HAP-1 (cell line): Measurements from ENCODE around the gene DTHD1.

Experiments used
- DNase-seq, 2 experiments: peaks; one replicate each; pipeline ENCODE4 v3.0.0-alpha.2; 2016 to 2020; ENCODE audit warnings: low spot score in 2 of 2
- H3K27me3 ChIP-seq: fragments of 250-450 bp; sonication (Bioruptor Pico); 2 replicates; pipeline ENCODE4 v1.5.1; 2020; ENCODE audit warnings: low read depth, mild to moderate bottlenecking, moderate library complexity
- H3K36me3 ChIP-seq: fragments of 250-450 bp; sonication (Bioruptor Pico); replicated peaks from 2 replicates; pipeline ENCODE4 v1.5.1; 2020; ENCODE audit warnings: mild to moderate bottlenecking
- H3K4me1 ChIP-seq: fragments of 250-450 bp; sonication (Bioruptor Pico); 2 replicates; pipeline ENCODE4 v1.5.1; 2020; ENCODE audit warnings: mild to moderate bottlenecking
- H3K4me3 ChIP-seq: fragments of 250-450 bp; sonication (Bioruptor Pico); 2 replicates; pipeline ENCODE4 v1.5.1; 2020; ENCODE audit warnings: mild to moderate bottlenecking, moderate library complexity
- H3K9me3 ChIP-seq: fragments of 250-450 bp; sonication (Bioruptor Pico); 2 replicates; pipeline ENCODE4 v1.5.1; 2020; ENCODE audit warnings: mild to moderate bottlenecking, moderate library complexity
- in situ Hi-C: fragments of 300-500 bp; cut with MboI; formaldehyde crosslinking; loops from 3 replicates; pipeline ENCODE4 v1.14.3; 2020; ENCODE audit warnings: low sequenced_read_pairs, inconsistent platforms, mixed read lengths

The DTHD1 gene

DNA sequence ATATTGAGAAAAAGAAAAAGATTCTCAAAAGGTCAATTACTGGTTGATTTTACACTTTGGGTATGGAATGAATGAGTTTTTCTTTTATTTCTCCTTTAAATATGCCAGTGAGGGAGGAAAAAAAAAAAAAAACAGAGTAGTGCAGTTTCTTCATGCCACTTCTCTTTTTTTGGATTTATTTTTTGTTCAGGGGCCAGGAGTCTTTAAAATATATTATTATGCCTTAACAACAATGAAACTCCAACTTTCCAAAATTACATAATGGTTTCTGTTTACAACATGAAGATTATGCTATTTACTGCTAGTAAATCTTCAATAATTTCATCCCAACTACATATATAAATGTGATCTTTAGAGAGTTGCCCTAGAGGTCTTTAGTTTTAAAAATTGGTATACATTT is 31.9 kb downstream of the DTHD1 start:
- Histone ChIP-seq H3K9me3 (no peaks in the 10 kb centered on the region; the same call in 1 of the 2 replicates), H3K4me3 (no peak overlapping the region), H3K27me3 (no peaks in the 10 kb centered on the region), H3K4me1 (no peaks in the 10 kb centered on the region), H3K36me3 (no peaks in the 10 kb centered on the region)
- no peak for DNase-seq
- in situ Hi-C loops, result no loop called here

DNA sequence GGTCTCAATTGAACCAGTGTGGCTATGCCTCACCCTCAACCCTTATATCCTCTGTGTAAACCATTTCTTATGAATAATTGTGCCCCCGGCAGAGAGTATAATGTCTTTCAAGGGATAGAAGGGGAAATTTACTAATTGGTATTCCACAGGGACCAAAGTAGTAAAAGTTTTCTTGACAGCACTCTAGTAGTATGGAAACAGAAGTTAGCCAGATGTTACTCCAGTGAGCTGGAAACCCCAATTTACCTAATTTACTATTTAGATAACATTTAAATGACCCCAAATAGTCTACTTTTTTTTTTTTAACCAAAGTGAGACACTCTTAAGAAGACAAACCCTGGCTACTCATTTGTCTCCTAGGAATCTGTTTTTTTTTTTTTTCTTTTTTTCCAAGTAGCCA is 32.3 kb downstream of the DTHD1 start:
- in situ Hi-C loops, result no loop called here
- no peak overlapping the region for H3K4me3 ChIP-seq
- H3K36me3 ChIP-seq, result no peaks in the 10 kb centered on the region
- H3K9me3 ChIP-seq, result no peaks in the 10 kb centered on the region; the same call in 1 of the 2 replicates
- no peak for DNase-seq
- H3K4me1 ChIP-seq, result no peaks in the 10 kb centered on the region
- no peaks in the 10 kb centered on the region for H3K27me3 ChIP-seq

DNA sequence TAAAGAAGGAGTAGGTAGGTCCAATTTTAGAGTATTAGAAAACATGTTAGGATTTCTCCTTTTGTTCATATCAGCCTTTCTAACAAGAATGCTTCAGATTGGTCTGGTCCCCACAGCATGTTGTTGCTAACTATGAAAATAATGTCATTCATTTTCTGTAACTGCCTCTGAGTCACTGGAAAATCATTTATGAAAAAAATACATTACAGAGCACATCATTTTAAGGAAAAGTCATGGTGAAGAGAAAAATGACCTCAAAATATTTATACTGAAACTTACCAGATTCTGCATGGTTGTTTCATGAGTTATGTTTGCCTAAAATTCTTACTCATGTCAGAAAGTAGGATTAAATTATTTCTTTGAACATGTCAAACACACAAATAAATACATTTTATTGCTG is 35.2 kb downstream of the DTHD1 start:
- H3K27me3 ChIP-seq, result no peaks in the 10 kb centered on the region
- H3K9me3 ChIP-seq, result no peaks in the 10 kb centered on the region; the same call in 1 of the 2 replicates
- no peak overlapping the region for H3K4me3 ChIP-seq
- in situ Hi-C loops, result no loop called here
- DNase-seq, result no peak
- H3K36me3 ChIP-seq, result no peaks in the 10 kb centered on the region
- no peaks in the 10 kb centered on the region for H3K4me1 ChIP-seq

DNA sequence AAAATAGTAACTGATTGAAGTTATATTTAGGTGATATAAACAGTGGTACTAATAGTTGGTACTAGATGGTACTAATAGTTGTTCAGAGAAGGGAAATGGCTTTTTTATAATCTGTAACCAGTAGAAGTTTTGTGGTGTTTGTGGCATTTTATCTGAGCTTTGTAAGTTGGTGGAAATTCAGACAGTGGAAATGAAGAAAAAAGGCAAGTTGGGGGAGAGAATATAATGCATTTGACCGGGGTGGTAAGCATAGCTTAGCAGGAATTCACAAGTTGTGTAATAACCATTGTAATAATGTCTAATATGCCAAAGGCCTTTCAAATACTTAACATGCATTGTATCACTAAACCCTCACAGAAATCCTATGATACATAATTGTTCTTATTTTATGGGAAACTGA is 36.3 kb downstream of the DTHD1 start:
- Histone ChIP-seq H3K4me3 (no peak overlapping the region), H3K27me3 (no peaks in the 10 kb centered on the region), H3K36me3 (no peaks in the 10 kb centered on the region), H3K9me3 (no peaks in the 10 kb centered on the region), H3K4me1 (no peaks in the 10 kb centered on the region)
- DNase-seq, result no peak
- in situ Hi-C loops, result no loop called here

DNA sequence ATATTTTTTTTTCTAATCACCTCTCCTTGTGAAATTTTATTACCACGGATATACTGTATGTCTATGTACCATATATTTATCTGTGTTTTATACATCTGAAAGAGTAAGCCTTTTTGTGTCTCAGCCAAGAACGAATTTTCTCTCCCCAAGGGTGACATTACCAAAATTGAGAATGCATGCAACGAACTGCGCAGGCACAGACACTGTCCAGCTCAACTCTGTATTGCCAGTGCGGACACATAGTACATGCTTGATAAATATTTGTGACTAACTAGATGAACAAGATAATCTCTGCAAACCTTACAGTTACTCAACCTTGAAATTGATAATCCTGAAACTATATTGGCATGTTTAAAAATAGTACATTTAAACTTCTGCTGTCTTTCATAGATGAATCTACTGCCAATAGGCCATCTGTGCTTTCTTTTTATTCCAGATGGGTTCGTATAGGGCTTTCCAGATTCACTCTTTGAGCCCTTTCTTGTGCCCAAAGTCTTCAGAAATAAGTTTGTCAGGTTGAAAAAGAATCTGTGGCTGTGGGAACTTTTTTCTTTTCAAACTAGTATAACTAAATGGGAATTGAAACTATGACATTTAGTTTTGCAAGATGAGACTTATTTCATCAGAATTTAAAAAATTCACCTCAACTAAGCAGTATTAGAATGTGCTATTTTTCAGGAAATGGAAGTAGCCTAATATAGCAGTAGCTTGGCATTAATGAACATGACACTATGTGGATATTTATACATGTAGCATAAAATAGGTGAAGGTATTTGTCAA is 38.9 kb downstream of the DTHD1 start:
- Histone ChIP-seq H3K36me3 (no peaks in the 10 kb centered on the region), H3K9me3 (no peaks in the 10 kb centered on the region), H3K4me1 (no peaks in the 10 kb centered on the region), H3K27me3 (no peaks in the 10 kb centered on the region), H3K4me3 (no peak overlapping the region)
- in situ Hi-C loops, result no loop called here
- no peak for DNase-seq

DNA sequence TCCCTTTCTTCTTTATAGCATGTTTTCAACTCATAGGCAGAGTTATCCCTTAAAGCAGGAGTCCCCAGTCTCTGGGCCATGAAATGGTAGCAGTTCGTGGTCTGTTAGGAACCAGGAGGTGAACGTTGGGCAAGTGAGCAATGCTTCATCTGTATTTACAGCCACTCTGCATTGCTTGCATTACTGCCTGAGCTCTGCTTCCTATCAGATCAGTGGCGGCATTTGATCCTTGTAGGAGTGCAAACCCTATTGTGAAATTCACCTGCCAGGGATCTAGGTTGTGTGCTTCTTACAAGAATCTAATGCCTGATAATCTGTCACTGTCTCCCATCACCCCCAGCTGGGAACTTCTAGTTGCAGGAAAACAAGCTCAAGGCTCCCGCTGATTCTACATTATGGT is 39.8 kb downstream of the DTHD1 start:
- no peak overlapping the region for H3K4me3 ChIP-seq
- H3K9me3 ChIP-seq, result no peaks in the 10 kb centered on the region
- DNase-seq, result no peak
- no peaks in the 10 kb centered on the region for H3K36me3 ChIP-seq
- H3K4me1 ChIP-seq, result no peaks in the 10 kb centered on the region
- no peaks in the 10 kb centered on the region for H3K27me3 ChIP-seq
- in situ Hi-C loops, result no loop called here

DNA sequence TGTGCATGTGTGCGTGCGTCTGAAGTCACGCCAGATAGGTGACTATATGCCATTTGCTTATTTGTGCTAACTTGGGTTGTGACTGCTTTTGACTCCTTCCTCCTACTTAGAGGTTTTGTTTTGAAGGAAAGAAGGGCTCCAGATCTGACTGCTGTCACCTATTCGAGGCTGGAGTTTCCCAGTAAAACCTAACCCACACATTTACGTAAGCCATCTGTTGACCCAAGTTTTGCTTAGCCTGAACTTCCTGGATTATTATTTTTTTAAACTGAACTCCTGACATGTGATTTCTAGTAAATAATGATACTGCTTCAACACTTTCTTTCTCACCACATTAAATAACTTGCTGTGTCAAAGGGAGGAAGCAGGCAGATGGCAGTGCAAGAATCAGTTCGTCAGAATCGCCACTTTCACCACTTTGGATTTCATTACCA is 41.5 kb downstream of the DTHD1 start:
- no peak for DNase-seq
- in situ Hi-C loops, result no loop called here
- Histone ChIP-seq H3K27me3 (no peaks in the 10 kb centered on the region), H3K4me3 (no peak overlapping the region), H3K36me3 (no peaks in the 10 kb centered on the region), H3K9me3 (no peaks in the 10 kb centered on the region), H3K4me1 (no peaks in the 10 kb centered on the region)

DNA sequence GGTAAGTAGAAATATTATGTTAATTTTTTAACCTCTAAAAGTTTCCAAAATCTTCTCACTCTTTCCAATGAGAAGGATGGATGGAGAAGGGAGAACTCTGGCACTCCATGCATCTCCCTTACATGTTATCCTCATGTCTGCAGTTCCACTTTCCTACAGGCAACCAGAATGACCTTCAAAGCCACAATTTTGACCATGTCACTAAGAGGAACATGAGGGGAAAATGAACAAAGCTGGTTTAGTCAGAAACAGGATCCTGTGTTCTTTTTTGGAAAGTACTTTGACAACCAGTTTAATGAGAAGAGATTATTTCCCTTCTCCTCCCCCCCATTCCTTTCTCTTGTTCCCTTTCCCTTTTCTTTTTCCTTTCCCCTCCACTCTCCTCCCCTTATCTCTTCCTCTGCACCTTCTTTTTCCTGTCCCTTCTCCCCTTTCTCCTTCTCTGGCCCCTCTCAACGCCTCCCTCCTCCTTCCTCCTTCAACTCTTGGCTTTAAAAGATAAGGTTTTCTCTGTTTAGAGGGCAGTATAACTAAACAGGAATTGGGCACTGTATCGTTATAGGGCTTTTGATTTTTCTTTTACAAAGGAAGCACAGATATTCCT is 42.5 kb downstream of the DTHD1 start:
- H3K36me3 ChIP-seq, result no peaks in the 10 kb centered on the region
- H3K4me1 ChIP-seq, result no peaks in the 10 kb centered on the region
- in situ Hi-C loops, result no loop called here
- no peak overlapping the region for H3K4me3 ChIP-seq
- H3K9me3 ChIP-seq, result no peaks in the 10 kb centered on the region
- no peaks in the 10 kb centered on the region for H3K27me3 ChIP-seq
- no peak for DNase-seq

DNA sequence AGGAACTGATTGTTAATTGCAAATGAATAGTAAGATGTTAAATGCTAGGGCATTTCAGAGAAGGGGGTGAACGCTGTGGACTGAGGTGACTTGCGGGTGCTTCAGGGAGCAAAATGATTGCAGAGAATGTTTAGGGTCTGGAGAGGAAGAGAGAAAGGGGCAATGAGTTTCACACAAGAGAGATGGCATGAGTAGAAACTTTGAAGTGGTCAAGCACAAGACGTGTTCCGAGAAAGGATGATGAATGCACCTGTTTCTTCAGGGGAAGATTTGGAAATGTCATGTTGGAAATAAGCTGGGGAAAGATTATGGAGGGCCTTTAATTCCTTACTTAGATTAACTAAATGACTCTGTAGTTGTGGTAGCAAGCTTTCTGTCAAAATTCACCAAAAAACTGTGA is 43.4 kb downstream of the DTHD1 start:
- in situ Hi-C loops, result no loop called here

DNA sequence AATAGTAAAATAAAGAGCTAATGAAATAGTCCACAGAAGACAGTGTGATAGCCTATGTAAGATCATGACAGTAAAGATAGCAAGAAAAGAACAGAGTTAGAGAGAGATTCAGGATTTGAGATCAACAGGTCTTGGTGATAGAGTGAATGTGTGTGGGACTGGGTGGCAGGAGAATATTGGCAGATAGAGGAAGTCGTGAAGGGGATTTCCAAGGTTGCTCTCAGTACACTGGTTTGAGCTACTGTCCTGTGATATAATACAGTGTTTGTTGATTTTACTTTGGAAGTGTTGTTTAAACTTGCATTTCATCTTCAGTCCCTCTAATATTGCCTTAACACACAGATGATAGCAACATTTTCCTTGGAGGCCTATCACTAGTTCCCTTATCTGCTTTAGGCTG is 44.1 kb downstream of the DTHD1 start:
- Histone ChIP-seq H3K36me3 (no peaks in the 10 kb centered on the region), H3K27me3 (no peaks in the 10 kb centered on the region), H3K4me1 (no peaks in the 10 kb centered on the region), H3K4me3 (no peak overlapping the region), H3K9me3 (no peaks in the 10 kb centered on the region)
- in situ Hi-C loops, result no loop called here
- no peak for DNase-seq

More for the DNA sequence above, 43.4 kb downstream of the DTHD1 start:
- Histone ChIP-seq H3K9me3 (no peaks in the 10 kb centered on the region), H3K27me3 (no peaks in the 10 kb centered on the region), H3K4me3 (no peak overlapping the region), H3K36me3 (no peaks in the 10 kb centered on the region), H3K4me1 (no peaks in the 10 kb centered on the region)
- DNase-seq, result no peak

DNA sequence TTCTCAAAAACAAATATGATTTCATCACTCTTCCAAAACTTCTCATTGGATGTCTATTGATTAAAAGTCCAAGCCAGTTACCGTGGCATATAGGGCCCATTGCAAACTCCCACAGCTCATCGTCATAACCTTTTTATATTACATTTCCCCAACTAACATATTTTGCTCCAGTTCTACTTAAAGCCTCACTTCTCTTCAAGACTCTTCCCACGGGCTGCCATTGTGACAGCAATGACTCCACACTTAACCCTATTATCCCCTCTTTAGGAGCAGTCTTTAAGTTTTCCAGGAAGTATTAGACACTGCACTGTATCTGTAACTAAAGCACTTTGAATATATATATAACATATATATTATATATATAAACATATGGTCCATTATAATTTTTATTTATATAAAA is 44.5 kb downstream of the DTHD1 start:
- Histone ChIP-seq H3K4me1 (no peaks in the 10 kb centered on the region), H3K9me3 (no peaks in the 10 kb centered on the region), H3K27me3 (no peaks in the 10 kb centered on the region), H3K36me3 (no peaks in the 10 kb centered on the region), H3K4me3 (no peak overlapping the region)
- no peak for DNase-seq
- in situ Hi-C loops, result no loop called here

DNA sequence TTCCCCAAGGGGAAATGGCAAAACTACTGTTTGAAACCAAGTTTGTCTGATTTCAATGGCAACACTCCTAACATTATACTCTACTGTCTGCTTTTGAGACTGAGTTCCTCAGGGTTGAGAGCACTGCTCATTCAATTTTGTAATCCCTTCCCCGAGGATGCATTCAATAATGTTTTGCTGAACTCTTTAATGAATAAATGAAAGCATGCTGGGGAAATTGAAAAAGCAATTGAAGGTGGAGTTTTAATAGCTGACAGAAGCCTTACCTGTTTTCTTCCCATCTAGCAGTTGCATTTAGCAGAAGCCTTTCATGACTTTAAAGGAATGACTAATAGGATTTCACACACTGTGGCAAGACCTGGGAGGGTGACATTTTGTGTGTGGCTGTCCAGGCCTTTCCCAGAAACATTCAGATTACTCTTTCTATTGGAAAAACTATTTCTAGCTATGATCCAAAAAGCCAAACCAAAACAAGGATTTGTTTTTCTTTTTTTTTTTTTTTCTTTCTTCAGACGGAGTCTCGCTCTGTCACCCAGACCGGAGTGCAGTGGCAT is 45.1 kb downstream of the DTHD1 start:
- Histone ChIP-seq H3K4me1 (no peaks in the 10 kb centered on the region), H3K4me3 (no peak overlapping the region), H3K36me3 (no peaks in the 10 kb centered on the region), H3K27me3 (no peaks in the 10 kb centered on the region), H3K9me3 (no peaks in the 10 kb centered on the region)
- no peak for DNase-seq
- in situ Hi-C loops, result no loop called here

DNA sequence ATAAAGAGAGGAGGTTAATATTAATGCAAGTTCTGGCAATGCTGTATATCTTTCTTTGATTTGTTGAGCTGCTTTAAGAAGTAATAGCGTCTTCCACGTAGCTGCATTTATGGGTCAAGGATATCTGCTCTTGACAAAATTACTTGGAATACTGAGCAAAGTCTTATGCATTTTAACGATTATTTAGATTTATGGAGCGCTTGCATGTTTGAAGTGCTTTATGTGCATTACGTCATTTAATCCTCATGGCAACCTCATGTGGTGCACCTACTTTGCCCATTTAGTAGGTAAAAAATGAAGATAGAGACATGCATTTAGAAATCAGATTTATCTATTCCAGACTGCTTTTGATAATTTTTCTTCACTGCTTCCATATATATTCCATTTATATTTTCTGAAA is 46.0 kb downstream of the DTHD1 start:
- DNase-seq, result no peak
- no peaks in the 10 kb centered on the region for H3K4me1 ChIP-seq
- in situ Hi-C loops, result no loop called here

DNA sequence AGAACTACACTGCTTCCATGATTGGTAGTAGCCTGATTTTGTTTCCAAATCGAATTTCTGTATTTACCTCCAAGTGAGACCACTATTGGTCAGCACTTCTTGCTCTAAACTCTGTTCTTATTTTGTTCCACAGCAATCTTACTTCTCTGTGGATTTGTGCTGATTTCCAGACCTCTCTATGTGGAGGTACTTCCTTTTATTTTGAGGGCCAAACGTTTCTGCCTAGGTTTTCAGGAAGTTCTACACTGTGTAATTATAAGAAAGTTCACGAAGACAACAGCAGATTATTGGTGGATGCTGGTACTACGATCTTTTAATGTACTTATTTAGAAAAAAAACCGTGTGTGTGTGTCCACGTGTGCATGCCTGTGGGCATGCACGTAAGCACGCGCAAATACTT is 46.7 kb downstream of the DTHD1 start:
- in situ Hi-C loops, result no loop called here

More for the DNA sequence above, 46.0 kb downstream of the DTHD1 start:
- no peaks in the 10 kb centered on the region for H3K9me3 ChIP-seq
- no peaks in the 10 kb centered on the region for H3K27me3 ChIP-seq
- no peak overlapping the region for H3K4me3 ChIP-seq
- H3K36me3 ChIP-seq, result no peaks in the 10 kb centered on the region

More for the DNA sequence above, 46.7 kb downstream of the DTHD1 start:
- H3K36me3 ChIP-seq, result no peaks in the 10 kb centered on the region
- H3K9me3 ChIP-seq, result no peaks in the 10 kb centered on the region
- no peaks in the 10 kb centered on the region for H3K27me3 ChIP-seq
- H3K4me3 ChIP-seq, result no peak overlapping the region
- no peaks in the 10 kb centered on the region for H3K4me1 ChIP-seq
- DNase-seq, result no peak
